ENCODE data around the gene OSBPL10.

OSBPL10 gene

DNA sequence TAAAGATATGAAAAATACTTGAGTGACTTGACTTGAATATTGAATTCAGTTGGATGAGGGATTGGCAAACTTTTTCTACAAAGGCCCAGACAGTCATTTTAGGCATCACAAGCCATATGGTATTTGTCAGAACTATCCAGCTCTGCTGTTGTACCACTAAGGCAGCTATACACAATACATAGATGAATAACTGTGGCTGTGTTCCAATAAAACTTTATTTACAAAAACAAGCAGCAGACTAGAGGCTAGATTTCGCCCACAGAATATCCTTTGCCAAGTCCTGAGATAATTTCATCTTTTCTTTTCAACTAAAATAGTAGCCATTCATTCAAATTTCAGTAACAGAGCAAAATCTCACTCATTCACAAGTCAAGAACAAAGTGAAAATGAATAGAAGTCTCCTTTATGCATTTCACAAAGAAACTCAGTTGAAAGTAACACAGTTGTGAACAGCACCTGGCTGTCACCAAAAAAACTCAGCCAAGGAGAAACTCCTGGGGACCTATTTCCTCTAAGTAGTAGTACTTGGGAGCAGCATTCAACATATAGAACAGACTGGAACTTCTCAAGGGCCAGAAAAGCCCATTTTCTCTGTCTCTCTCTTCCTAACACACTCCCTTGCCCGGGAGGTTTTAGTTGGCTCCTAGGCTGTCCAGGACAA lies 56.3 kb downstream of the OSBPL10 start:
- DNase-seq (ENCODE audit: low spot score), result no peak

- DNase-seq (ENCODE audit: low spot score), result no peak
These were observed 58.1 kb downstream of the OSBPL10 start for GRCh38 chr3:31922962-31923361.

DNA sequence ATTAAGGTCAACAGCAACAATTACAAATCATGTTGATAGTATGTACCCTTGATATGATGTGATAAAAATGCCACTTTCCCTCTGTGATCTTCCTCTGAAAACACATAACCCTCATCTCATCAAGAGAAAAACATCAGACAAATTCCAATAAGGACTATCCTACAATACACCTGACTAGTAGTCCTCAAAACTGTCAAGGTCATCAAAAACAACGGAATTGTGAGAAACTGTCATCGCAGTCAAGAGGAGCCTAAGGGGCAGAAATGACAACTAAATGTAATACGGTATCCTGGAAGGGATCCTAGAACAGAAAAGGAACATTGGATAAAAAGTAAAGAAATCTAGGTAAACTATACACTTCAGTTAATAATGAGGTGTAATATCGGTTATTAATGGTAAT lies 59.2 kb downstream of the OSBPL10 start:
- DNase-seq (ENCODE audit: low spot score), result no peak

DNA sequence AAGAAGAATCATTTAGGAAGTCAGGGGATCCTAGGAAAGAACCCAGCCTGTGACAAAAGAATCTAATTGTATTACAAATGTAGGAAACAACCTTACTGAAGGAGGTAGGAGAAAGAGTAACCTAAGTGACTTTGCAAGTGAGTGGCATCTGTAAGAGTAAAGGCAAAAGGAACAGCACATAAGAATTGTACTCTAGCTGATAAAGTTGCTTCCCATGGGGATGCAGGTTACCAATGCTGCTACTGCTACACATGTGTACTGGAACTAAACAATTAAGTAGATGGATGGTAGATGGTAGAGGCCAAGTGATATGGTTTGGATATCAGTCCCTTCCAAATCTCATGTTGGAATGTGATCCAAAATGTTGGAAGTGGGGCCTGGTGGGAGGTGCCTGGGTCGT lies 60.8 kb downstream of the OSBPL10 start:
- no peak for DNase-seq (ENCODE audit: low spot score)

GRCh38 chr3:31919528-31919927 lies 61.5 kb downstream of the OSBPL10 start:
- no peak for DNase-seq (ENCODE audit: low spot score)

DNA sequence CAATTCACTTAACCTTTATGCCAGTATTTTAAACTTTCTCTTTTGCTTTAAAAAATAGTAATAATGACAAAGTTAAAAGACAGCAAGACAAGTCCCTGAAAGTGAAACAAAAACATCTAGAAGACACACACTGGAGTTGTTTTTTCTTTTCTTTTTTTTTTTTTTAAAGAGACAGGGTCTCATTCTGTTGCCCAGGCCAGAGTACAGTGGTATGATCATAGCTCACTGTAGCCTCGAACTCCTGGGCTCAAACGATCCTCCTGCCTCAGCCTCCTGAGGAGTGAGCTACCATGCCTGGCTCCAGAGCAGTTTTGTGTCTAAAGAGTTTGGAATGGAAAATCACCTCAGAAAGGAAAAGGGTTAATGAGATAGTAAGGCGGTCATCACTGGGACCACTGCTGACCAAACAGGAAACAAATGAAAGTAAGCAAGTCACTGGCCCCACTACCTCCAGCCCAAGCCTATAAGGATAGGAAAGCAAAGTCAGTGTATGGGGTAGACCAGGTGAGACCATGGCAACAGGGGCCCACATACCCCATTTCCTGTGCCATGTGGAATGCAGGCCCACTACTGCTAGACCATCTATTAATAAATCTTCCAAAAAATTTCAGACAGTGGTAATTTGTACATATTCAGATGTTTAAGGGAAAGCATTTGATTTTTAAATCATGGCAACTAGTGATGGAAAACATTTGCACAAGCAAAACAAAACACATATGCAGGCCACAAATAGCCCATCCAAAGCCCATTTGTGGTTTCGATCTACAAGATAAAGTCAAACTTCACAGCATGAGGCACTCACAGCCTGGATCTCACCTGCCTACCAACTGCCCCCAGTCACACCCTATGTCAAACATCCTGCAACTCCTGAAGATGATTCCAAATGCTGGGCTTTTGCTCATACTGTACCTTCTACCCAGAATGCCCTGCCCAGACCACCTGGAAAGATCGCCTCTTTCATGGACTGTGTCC lies 62.6 kb downstream of the OSBPL10 start:
- no peak for DNase-seq (ENCODE audit: low spot score)

DNA sequence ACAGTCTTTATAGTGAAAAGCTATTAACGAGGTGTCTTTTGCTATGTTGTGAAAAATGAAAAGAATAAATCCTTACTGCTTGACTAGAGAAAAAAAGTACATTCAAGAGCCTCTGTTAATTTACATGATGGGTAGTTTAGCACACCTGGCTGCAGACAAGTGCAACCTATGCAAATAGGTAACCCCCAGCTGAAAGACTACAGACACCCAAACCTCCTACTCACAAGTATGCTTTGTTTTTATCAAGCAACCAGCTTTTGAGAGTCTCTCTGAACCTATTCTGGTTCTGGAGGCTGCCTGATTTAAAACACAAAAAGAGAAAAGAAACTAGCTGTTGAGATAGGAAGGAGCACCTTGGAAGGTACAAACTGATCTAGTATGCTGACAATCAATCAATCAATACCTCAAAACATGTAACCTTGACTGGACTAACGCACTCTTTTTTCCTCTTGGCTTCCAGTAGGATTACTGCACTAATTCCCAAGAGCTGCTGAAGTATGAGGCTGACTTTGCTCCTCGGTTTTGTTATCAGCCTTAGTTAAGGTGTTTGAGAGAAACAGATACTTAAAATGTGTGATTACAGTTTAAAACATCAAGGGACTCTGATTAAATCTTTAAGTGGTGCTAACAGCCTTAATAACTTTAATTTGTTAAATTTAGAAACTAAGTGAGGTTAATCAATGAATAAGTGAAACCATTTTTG lies 63.6 kb downstream of the OSBPL10 start:
- DNase-seq (ENCODE audit: low spot score), result no peak

DNA sequence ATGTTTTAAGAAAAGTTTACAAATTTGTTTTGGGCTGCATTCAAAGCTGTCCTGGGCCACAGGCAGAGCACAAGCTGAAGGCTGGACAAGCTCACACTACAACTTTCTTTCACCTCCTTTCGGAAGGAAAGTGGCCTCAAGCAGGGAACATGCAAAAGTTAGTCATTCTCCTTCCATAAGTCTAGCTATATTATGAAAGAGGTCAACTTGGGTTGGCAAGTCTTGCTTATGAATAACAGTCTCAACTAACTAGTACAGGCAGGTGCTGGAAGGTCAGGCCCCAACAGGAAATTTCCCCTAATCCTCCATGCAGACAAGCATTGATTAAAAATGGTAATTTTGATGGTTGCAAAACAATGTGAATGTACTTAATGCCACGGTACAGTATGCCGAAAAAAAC lies 69.4 kb downstream of the OSBPL10 start:
- no peak for DNase-seq (ENCODE audit: low spot score)

DNA sequence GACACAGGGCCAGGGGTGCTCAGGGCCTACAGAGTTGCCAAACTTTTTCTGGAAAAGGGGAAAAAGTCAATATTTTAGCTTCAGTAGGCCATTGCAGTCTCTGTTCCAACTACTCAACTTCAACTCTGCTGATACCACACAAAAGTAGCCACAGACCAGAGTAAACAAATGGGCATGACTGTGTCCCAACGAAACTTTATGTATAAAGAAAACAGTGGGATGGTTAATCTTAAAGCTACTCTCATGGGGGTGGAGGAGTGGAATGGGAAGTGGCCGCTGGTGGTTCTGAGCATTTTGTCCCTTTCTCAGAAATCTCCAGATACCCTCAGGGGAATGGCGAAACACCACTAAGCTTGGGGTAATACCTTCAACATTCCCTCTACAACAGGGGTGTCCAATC lies 69.9 kb downstream of the OSBPL10 start:
- no peak for DNase-seq (ENCODE audit: low spot score)

DNA sequence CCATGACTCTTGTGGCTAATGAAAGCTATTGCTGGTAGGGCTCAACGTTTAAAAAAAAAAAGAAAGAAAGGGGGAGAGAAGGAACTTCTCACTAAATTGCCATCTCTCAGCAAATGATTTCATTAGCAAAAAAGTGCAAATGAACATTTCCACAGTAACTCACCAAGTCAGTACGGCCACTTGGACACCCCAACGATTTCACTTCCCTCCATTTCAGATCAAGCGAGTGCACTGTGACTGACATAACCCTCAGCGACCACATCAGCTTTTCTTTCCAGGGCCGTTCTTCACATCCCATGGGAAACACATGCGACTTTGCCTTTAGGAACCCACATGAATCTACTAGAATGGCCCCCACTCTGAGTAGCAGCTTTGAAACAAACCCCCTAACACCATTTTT lies 71.6 kb downstream of the OSBPL10 start:
- DNase-seq (ENCODE audit: low spot score), result no peak

GRCh38 chr3:31908391-31909097 lies 72.5 kb downstream of the OSBPL10 start:
- DNase-seq (ENCODE audit: low spot score), result no peak

DNA sequence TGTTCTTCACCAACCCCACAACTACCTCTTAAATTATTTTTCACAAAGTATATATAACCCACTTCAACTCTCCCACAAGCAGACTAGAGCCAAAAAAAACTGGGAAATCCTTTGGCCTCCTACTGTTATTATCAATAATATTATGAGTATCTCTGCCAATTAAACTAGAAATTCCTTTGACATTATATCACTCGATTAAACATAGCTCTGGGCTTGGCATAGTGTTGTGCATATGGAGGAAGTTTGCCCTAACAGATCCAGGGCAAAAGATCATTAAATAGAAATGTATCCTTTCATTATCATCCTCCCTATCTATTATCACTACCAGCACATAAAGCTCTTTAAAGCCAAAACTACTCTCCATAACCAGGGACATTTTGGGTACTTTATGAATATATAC lies 74.9 kb downstream of the OSBPL10 start:
- DNase-seq (ENCODE audit: low spot score), result no peak

GRCh38 chr3:31903686-31904431 lies 77.2 kb downstream of the OSBPL10 start:
- DNase-seq (ENCODE audit: low spot score), result no peak

DNA sequence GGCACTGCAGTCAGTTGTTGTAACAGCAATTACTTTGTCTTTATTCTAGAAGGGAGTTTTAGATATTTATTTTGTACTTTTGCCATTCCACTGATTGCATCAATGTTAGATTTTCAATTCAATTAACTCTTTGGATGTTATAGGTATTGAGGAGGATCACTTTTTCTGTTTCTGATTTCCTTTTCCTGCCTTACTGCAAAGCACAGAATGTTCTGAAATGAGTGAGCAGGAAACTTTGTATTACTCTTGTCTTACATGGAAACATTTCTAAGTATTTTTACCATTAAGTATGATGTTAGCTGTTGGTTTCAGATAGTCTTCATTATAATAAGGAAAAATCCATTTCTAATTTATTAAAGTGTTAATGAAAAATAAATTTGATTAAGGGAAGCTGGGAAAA lies 80.5 kb downstream of the OSBPL10 start:
- no peak for DNase-seq (ENCODE audit: low spot score)

- no peak for DNase-seq (ENCODE audit: low spot score)
These were observed 84.2 kb downstream of the OSBPL10 start for GRCh38 chr3:31896648-31897433.

DNA sequence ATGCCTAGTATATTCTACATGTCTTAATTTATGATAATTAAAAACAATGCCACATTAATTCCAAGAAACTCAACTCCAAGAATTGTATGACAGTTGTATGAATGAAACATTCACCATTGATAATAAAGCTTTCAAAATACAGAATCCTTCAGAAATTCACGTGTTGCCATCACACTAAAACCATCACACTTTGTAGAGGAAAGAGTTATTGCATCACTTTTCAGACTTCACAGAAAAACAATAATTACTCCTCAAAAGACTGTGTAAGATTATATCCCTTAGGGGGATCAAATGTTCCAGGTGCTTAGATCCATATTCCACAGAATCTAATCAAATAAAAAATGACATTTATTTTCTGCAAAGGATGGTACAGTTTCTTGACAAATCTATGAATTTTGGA lies 85.0 kb downstream of the OSBPL10 start:
- DNase-seq (ENCODE audit: low spot score), result no peak

DNA sequence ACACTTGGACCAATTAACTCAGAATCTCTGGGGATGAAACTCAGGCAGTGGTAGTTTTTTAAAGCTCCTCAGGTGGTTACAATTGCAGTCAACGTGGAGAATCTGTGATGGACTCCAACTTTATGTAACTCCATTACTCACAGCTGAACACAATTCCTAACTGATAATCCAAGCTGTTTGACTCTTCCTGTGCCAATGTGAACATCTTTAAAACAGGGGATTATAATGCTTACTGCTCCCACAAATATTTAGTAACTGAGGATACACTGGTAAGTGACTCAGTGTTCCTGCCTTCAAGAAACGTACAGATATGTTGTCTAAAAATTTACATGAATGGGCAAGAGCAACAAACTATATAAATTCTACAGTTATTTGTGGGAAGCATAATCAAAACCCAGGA lies 85.6 kb downstream of the OSBPL10 start:
- DNase-seq (ENCODE audit: low spot score), result no peak

DNA sequence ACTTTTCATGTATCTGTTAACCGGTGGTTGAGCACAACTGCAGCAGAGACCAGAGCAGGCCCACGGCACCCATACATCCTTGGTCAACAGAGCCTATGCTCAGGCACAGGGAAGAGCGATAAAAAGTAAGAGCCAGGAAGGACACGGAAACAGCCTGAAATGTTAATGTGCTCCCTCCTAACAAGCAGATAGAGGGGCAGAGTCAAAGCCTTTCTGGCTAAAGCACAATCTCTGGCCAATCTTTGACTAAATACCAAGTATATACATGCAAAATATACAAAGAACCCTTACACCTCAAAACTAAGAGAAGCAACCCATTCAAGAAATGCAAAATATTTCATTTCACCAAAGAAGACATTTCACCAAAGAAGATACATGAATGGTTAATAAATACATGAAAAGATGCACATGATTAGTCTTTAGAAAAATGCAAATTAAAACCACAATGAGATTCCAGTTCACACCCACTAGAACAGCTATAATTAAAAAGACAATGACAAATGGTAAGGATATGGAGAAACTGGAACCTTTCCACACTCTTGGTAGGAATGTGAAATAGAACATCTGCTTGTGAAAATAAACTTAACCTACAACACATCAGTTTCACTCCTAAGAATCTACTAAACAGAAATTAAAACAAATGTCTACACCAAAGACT lies 88.0 kb downstream of the OSBPL10 start:
- DNase-seq (ENCODE audit: low spot score), result no peak

- DNase-seq (ENCODE audit: low spot score), result no peak
These were observed 88.6 kb downstream of the OSBPL10 start for GRCh38 chr3:31892500-31892899.

DNA sequence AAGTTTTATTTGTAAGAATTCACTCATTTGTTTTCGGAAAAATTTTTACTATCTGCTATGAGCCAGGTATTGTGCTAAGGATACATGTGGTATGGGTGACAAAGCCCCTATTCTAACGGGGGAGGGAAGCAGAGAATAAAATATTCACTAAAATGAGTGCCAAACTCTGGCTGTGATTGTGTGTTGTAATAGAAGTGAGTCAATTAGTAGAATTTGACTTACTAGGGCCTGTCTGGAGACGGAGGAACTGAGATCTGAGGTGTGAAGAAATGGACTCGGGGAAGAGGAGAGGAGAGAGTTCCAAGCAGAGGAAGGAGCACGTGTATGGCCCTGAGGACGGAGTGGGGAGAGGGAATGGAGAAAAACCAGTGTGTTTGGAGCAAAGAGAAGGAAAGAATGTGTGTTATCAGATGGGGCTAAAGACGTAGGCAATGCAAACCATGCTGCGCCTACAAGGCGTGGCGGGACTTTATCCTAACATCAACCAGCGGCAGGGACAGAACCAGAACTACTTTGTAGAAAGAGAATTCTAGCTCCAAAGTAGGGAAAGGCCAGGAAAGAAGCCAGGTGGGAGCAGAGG lies 89.1 kb downstream of the OSBPL10 start:
- DNase-seq (ENCODE audit: low spot score), result no peak

Data from hematopoietic multipotent progenitor cell treated with erythropoietin and hydrocortisone succinate and interleukin-3 and kit ligand, for 17 days (in vitro differentiated cells).